Stomach (tissue), 4 donors: ENCODE measurements around the gene RPL37A.

Source experiments
- EP300 ChIP-seq: sonication (generic); formaldehyde crosslinking; IDR thresholded peaks from one replicate; pipeline ENCODE4 v1.6.1; 2017; ENCODE audit warnings: antibody characterized with exemption
- POLR2AphosphoS5 ChIP-seq, 3 donors: sonication (generic); formaldehyde crosslinking; IDR thresholded peaks; one replicate each; pipeline ENCODE4 v1.6.1; 2016; ENCODE audit warnings: antibody characterized with exemption in 3 of 3
- TF ChIP-seq, protein P1 (sequence below), 7 experiments: fragments of 450-650 bp in 4 of 7; fragments of 200-600 bp in 3 of 7; sonication (generic) in 3 of 7; IDR thresholded peaks; one replicate each; pipeline ENCODE4 v1.5.1; 2016 to 2019; ENCODE audit warnings: antibody characterized with exemption in 7 of 7, control low read depth in 2 of 7, mild to moderate bottlenecking in 1 of 7

DNA sequence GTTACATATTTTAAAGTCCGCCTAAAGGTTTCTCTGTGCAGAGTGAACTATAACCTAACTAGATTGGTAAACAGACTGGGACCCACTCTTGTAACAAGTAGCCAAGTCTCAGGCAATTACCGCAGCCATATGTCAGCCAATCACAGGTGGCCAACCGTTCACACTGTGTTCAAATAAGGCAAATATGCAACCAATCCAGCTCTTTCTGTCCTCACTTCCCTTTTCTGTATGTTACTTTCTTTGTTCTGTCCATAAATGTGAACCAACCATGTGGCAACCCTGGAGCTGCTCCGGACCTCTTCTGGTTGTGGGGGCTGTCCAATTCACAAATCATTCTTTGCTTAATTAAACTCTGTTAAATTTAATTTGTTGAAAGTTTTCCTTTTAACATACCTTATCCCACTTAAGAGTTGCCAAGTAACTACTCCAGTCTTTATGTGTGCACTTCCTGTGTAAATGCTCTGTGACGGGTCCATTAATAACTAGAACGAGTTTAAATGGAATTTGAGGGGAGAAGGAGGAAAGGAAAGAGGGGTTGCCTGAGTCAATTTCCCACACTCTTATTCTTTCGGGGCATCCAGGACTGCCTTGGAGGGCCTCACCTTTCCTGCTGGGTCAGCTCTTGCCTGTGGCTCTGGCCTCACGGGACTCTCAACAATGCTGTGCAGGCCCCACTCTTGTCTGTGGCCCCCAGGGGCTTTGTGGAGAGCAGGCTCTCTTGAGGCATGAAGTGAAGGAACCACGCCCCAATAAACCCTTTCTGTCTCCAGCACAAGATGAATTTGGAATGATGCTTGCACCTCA is 6.6 kb upstream of the RPL37A start:
- TF ChIP-seq EP300 (no peak), POLR2AphosphoS5 (IDR thresholded peaks at IDR 0.05) (no peak)
- TF ChIP-seq, protein P1, sequence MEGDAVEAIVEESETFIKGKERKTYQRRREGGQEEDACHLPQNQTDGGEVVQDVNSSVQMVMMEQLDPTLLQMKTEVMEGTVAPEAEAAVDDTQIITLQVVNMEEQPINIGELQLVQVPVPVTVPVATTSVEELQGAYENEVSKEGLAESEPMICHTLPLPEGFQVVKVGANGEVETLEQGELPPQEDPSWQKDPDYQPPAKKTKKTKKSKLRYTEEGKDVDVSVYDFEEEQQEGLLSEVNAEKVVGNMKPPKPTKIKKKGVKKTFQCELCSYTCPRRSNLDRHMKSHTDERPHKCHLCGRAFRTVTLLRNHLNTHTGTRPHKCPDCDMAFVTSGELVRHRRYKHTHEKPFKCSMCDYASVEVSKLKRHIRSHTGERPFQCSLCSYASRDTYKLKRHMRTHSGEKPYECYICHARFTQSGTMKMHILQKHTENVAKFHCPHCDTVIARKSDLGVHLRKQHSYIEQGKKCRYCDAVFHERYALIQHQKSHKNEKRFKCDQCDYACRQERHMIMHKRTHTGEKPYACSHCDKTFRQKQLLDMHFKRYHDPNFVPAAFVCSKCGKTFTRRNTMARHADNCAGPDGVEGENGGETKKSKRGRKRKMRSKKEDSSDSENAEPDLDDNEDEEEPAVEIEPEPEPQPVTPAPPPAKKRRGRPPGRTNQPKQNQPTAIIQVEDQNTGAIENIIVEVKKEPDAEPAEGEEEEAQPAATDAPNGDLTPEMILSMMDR (IDR thresholded peaks at IDR 0.05): no peak
